Thyroid gland (tissue), 4 donors: ENCODE results near the gene PARVB.

ENCODE experiments used
- CTCF ChIP-seq, 6 experiments: fragments of 200-600 bp in 3 of 6; fragments of 450-650 bp in 3 of 6; sonication (generic) in 3 of 6; IDR thresholded peaks; one replicate each; pipeline ENCODE4 v1.5.1; 2016 to 2019; ENCODE audit warnings: antibody characterized with exemption in 6 of 6, mild to moderate bottlenecking in 2 of 6, inconsistent platforms in 1 of 6, moderate library complexity in 1 of 6
- POLR2A ChIP-seq, 2 donors: fragments of 450-650 bp; IDR thresholded peaks; one replicate each; pipeline ENCODE4 v1.6.1; 2017; ENCODE audit warnings: antibody characterized with exemption in 2 of 2, mild to moderate bottlenecking in 2 of 2, moderate library complexity in 1 of 2

DNA sequence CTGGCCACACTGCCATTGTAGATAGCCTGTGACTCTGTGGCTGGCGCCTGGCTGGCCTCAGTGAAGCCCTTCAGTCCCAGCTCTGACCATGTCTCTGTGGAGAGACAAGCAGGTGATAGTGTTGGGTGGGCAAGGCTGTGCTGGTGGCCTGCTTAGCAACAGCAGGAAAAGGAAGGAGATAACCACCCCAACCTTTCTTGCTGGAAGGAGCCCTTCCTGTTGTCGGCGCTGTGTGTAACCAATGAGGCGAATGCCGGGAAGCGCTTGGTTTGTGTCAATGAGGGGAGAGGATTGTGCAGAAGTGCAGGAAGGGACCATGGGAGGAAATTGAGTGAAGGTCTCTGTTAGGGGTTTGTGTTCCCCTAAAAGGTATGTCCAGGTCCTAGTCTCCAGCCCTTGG is 27.3 kb downstream of the PARVB start:
- TF ChIP-seq CTCF (IDR thresholded peaks at IDR 0.05) (no peak), POLR2A (IDR thresholded peaks at IDR 0.05) (no peak)
